GM19025 (cell line): ENCODE results near the gene LRCH2.
"Not testable (repeated sequence)": the region's sequence is repeated elsewhere in the genome, so short reads cannot be mapped to it uniquely, and the experiment has no call there.

ENCODE experiments used
- ATAC-seq: cut with Tn5 transposase; IDR thresholded peaks from one replicate; pipeline ENCODE4 v1.9.1; 2021; ENCODE audit warnings: mild to moderate bottlenecking, low read depth, moderate library complexity; ENCODE audit not compliant: unreplicated experiment

LRCH2 gene

GRCh38 chrX:115209547-115209946 is 24.3 kb downstream of the LRCH2 start:
- ATAC-seq: not testable (repeated sequence)

DNA sequence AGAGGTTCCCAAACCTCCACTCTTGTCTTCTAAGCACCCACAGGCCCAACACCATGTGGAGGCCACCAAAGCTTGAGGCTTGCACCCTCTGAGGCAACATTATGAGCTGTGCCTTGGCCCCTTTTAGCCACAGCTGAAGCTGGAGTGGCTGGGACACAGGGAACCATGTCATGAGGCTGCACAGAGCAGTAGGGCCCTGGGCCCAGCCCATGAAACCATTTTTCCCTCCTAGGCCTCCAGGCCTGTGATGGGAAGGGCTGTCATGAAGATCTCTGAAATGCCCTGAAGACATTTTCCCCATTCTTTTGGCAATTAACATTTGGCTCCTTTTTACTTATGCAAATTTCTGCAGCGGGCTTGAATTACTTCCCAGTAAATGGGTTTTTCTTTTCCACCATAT is 29.9 kb downstream of the LRCH2 start:
- ATAC-seq: no peak

DNA sequence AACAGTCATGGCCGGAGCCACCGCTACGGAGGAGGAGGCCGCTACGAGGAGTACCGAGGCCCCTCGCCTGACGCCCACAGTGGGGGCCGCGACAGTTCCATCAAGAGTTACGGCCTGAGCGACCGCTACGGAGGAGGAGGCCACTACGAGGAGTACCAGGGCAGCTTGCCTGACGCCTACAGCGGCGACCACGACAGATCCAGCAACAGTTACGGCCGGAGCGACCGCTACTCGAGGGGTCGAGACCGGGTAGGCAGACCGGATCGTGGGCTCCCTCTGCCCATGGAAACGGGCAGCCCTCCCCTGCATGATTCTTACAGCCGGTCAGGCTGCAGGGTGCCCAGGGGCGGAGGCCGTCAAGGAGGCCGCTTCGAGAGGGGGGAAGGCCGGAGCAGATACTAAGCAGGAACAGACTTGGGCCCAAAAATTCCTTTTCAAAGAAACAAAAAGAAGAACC is 41.6 kb downstream of the LRCH2 start:
- no peak for ATAC-seq

DNA sequence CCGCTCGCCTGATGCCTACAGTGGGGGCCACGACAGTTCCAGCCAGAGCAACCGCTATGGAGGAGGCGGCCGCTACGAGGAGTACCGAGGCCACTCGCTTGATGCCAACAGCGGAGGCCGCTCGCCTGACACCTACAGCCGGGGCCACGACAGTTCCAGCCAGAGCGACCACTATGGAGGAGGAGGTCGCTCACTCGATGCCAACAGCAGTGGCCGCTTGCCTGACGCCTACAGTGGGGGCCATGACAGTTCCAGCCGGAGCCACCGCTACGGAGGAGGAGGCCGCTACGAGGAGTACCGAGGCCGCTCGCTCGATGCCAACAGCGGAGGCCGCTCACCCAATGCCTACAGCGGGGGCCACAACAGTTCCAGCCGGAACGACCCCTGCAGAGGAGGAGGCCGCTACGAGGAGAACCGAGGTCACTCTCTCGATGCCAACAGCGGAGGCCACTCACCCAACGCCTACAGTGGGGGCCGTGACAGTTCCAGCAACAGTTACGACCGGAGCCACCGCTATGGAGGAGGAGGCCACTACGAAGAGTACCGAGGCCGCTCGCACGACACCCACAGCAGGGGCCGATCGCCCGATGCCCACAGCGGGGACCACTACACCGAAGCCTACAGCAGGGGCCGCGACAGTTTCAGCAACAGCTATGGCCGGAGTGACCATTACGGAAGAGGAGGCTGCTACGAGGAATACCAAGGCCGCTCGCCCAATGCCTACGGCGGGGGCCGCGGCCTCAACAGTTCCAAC is 42.2 kb downstream of the LRCH2 start:
- no peak for ATAC-seq

- ATAC-seq: no peak
These were observed 43.0 kb downstream of the LRCH2 start for GRCh38 chrX:115190636-115191489.

GRCh38 chrX:115189646-115190635 is 44.0 kb downstream of the LRCH2 start:
- ATAC-seq: no peak

DNA sequence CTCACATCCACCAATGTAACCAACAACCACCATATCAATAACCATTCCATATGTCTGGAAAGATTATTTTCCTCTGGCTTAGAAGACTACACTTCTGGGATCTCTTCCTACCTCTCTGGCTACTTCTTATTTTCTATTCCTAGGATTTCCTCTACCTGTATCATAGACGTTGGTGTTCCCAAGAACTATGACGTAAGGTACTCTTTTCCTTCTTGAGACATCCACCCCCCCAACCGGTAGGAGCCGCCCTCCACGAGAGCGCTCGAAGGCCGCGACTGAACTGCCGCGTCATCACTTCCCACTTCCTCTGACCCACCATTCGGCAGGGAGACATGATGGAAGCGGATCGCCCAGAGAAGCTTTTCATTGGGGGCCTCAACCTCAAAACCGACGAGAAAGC is 44.8 kb downstream of the LRCH2 start, which contains the start of gene RBMXL3:
TSS of gene RBMXL3 (plus strand) at position 301 of the 400 bp plus-strand sequence. CDS start at position 333, 32 bp downstream.
- ATAC-seq: no peak

GRCh38 chrX:115183980-115184379 is 49.9 kb downstream of the LRCH2 start:
- ATAC-seq: no peak

DNA sequence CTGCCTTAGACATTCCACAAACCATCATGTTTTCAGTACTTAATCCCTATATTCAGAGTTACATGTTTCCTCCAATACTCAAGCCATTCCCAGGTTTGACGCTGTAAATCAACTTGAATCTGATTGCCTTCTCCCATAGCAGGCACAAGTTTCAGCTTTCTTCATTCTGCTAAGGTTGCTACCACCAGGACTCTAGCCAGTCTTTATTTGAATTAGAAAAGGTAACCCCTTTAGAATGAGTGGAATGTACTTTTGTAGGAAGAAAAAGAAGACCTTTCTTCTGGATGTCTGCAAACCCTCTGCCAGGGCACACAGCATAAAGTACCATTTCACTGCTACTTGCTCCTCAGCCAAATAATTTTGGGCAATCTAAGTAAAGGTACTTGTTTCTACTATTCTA is 55.4 kb downstream of the LRCH2 start:
- no peak for ATAC-seq

- no peak for ATAC-seq
These were observed 56.0 kb downstream of the LRCH2 start for GRCh38 chrX:115177932-115178331.

DNA sequence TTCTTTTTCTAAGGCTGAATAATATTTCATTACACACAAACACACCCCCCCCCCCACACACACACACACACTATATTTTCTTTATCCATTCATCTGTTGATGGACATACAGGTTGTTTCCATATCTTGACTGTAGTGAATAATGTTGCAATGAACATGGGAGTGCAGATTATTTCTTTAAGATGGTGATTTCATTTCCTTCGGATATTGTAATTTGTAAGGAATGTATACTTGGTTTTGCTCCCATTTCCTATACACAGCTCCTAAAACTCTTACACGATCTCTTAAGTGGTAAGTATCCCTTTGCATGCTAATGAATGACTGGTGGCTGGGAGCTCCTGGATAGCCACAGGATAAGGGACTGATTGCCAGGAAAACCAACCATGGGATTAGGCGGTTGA is 59.3 kb downstream of the LRCH2 start:
- no peak for ATAC-seq

GRCh38 chrX:115173181-115173580 is 60.7 kb downstream of the LRCH2 start:
- no peak for ATAC-seq

- no peak for ATAC-seq
These were observed 86.7 kb downstream of the LRCH2 start for GRCh38 chrX:115147220-115147619.

- ATAC-seq: no peak
These were observed 91.8 kb downstream of the LRCH2 start for GRCh38 chrX:115142057-115142456.

DNA sequence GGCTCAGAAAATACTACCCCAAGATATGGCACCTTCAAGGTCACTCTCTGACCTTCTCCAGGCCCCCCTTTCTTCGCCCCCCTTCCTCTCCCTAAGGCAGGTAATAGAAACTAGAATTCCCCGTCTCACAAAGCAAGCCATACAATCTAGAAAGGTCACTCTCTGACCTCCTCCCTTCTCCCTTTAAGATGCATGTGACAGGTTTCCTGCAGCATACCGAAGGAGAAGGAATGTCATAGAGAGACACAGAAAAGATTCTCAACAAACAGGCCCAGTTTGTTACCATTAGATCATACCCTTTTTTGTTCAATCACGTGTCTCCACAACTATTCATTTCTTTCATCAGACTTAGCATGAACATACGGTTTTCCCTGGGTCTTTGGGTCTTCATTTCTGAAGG is 95.9 kb downstream of the LRCH2 start:
- no peak for ATAC-seq

DNA sequence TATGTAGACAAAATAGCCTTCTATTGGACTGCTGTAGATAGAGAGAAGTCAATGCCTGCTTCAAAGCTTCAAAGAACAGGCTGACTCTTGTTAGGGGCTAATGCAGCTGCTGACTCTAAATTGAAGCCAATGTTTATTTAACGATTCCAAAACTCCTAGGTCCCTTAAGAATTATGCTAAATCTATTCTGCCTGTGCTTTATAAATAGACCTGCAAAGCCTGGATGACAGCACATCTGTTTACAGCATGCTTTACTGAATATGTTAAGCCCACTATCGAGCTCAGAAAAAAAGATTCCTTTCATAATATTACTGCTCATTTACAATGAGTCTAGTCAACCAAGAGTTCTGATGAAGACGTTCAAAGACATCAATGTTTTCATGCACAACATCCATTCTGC is 99.5 kb downstream of the LRCH2 start:
- ATAC-seq: no peak

- no peak for ATAC-seq
These were observed 121.5 kb downstream of the LRCH2 start for GRCh38 chrX:115112411-115112810.

DNA sequence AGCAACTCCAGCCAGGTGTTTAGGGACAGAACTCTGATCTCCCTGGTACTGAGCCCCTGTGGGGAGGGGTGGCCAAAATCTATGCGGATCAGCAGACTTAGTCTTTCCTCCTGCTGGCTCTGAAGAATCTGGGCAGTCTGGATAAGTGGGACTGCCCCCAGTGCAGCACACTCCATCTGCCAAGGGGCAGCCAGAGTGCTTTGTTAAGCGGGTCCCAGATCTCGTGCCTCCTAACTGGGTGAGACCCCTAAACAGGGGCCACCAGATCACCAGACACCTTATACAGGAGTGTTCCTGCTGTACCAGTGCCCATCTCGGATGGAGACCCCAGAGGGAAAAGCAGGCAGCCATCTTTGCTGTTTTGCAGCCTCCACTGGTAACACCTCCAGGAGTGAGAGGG is 135.0 kb downstream of the LRCH2 start:
- no peak for ATAC-seq

GRCh38 chrX:115093191-115093590 is 140.7 kb downstream of the LRCH2 start:
- no peak for ATAC-seq

DNA sequence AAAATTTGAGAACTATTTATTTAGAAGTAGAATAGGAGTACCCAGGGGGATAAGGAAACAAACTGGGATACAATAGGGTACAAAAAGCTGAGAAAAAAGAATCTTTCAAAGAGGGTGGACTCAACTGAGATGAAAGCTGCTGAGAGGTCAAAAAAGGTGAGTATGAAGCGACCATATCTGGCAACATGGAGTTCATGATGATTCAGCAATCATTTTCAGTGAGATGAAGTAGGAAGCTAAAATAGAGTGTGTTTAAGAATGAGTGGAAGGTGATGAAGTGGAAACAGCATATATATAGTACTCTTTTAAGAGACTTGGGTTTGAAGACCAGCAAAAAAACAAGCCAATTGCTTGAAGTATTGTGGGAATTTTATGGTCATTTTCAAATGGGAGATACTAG is 144.5 kb downstream of the LRCH2 start:
- no peak for ATAC-seq
